NCI-H2196 (cell line): ENCODE measurements around the gene WNT10A.
"Not testable (repeated sequence)": the region's sequence is repeated elsewhere in the genome, so short reads cannot be mapped to it uniquely, and the experiment has no call there.

Experiments used
- DNase-seq: peaks from one replicate; lab custom pipeline; 2025; ENCODE audit not compliant: unreplicated experiment; lab: John Stamatoyannopoulos, UW

Gene WNT10A

DNA sequence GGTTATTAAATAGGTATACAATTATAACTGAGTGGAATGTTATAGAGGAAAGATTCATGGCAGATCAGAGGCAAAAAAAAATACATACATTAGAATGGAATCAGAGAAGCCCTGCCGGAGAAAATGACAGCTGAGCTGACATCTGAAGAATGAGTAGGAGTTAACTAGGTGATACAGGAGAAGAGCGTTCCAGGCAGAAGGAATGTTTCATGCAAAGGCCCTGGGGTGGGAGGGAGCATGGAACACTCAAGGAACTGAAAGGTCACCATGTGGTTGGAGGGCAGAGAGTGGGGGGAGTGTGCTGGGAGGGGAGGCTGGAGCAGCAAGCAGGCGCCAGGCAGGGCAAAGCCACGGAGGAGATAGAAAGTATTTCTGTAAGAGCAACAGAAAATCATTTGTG is 47.2 kb downstream of the WNT10A start:
- DNase-seq = no peak

DNA sequence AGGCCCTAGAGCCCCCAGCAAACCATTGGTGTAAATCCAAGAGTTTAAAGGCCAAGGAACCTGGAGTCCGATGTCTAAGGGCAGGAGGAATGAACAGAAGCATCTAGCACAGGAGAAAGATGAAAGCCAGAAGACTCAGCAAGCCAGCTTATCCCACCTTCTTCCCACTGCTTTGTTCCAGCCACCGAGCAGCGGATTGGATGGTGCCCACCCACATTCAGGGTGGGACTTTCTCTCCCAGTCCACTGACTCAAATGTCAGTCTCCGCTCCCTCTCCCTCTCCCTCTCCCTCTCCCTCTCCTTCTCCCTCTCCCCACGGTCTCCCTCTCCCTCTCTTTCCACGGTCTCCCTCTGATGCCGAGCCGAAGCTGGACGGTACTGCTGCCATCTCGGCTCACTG is 49.8 kb downstream of the WNT10A start:
- DNase-seq = not testable (repeated sequence)

- not testable (repeated sequence) for DNase-seq
Observed at GRCh38 chr2:218931751-218932150, 51.1 kb downstream of the WNT10A start.
